ENCODE results near the gene ZNF367.

- TF ChIP-seq POLR2A (IDR thresholded peaks at IDR 0.05; ENCODE audit: low read length) (no peak), GATA1 (IDR thresholded peaks at IDR 0.05; ENCODE audit: low read depth, low read length) (no peak)
Measured at GRCh38 chr9:96430377-96430776, 12.2 kb upstream of the ZNF367 start.
